ENCODE results near the gene CD68. TPM values are rescaled to one million over a fixed set of nuclear protein-coding genes. Genes with fewer than 3 reads are reported as not detected.
A peak's percentile ranks its signal among the peaks of the same experiment; 100 is the strongest.

Gene CD68
- polyA plus RNA-seq, 3 donors, result 642 to 884 (median 744) TPM

- 1% methylated on average over 6 of the region's 6 CpGs for WGBS (ENCODE audit: insufficient coverage)
- H3K4me3 Mint-ChIP-seq, result peak overlapping the region; percentile 42 to 83
- Histone ChIP-seq H3K27me3 (ENCODE audit: control insufficient read depth in 2 of 2, insufficient read depth in 2 of 2, low read length in 2 of 2) (no peaks in the 10 kb centered on the region), H3K9ac (ENCODE audit: insufficient read depth, low read length, poor library complexity, severe bottlenecking) (peak overlapping the region; percentile 54), H3K36me3 (replicated peaks in 1 of 2; ENCODE audit: control insufficient read depth in 1 of 2, insufficient read depth in 2 of 2, low read length in 2 of 2) (no peaks in the 10 kb centered on the region), H2AFZ (ENCODE audit: insufficient read depth, low read depth, low read length, poor library complexity, severe bottlenecking) (peak overlapping the region; percentile 23), H3K4me2 (replicated peaks; ENCODE audit: extremely low read depth, low read length, poor library complexity, severe bottlenecking) (peak overlapping the region; percentile 60), H4K20me1 (ENCODE audit: insufficient read depth, low read length) (no peaks in the 10 kb centered on the region), H3K4me1 (ENCODE audit: control insufficient read depth in 1 of 2, insufficient read depth in 2 of 2, low read length in 2 of 2) (peaks cover 83 to 88% of the 10 kb centered on the region in 2 donors), H3K27ac (ENCODE audit: low read depth in 1 of 2, low read length in 2 of 2) (peak overlapping the region; percentile 74 to 90), H3K4me3 (replicated peaks in 1 of 3; ENCODE audit: low read depth in 2 of 3, low read length in 3 of 3) (peak overlapping the region in 1 of 3 experiments; percentile 62), H3K79me2 (ENCODE audit: insufficient read depth, low read length) (peaks cover 47% of the 10 kb centered on the region), H3K9me3 (replicated peaks in 1 of 2; ENCODE audit: control insufficient read depth in 1 of 2, insufficient read depth in 1 of 2, low read length in 2 of 2) (no peaks in the 10 kb centered on the region)
- no peaks in the 10 kb centered on the region for H3K9me3 Mint-ChIP-seq
- H3K27me3 Mint-ChIP-seq (ENCODE audit: low read depth in 3 of 3), result peaks cover 3 to 7% (median 6%) of the 10 kb centered on the region in 3 donors
- DNase-seq, result peak; percentile 79 to 82 (median 81)
- peak overlapping the region; percentile 83 to 96 (median 94) for H3K27ac Mint-ChIP-seq
- H3K36me3 Mint-ChIP-seq, result peaks cover 35 to 40% of the 10 kb centered on the region in 2 donors
- intact Hi-C loops (cut with micrococcal nuclease), result no loop called here
- no peak for TF ChIP-seq CTCF (IDR thresholded peaks at IDR 0.05)
- peaks cover 81% of the 10 kb centered on the region for H3K4me1 Mint-ChIP-seq
These were observed 26.8 kb upstream of the CD68 start for GRCh38 chr17:7552621-7553051.

- peaks cover 35 to 40% of the 10 kb centered on the region in 2 donors for H3K36me3 Mint-ChIP-seq
- WGBS (ENCODE audit: insufficient coverage), result no CpG with 5 or more reads among the region's 1 CpG
- no peak for DNase-seq
- Histone ChIP-seq H3K36me3 (replicated peaks in 1 of 2; ENCODE audit: control insufficient read depth in 1 of 2, insufficient read depth in 2 of 2, low read length in 2 of 2) (no peaks in the 10 kb centered on the region), H4K20me1 (ENCODE audit: insufficient read depth, low read length) (no peaks in the 10 kb centered on the region), H3K4me3 (replicated peaks in 1 of 3; ENCODE audit: low read depth in 2 of 3, low read length in 3 of 3) (peak overlapping the region in 1 of 3 experiments; percentile 62), H3K79me2 (ENCODE audit: insufficient read depth, low read length) (peaks cover 45% of the 10 kb centered on the region), H3K9me3 (replicated peaks in 1 of 2; ENCODE audit: control insufficient read depth in 1 of 2, insufficient read depth in 1 of 2, low read length in 2 of 2) (no peaks in the 10 kb centered on the region), H2AFZ (ENCODE audit: insufficient read depth, low read depth, low read length, poor library complexity, severe bottlenecking) (no peak overlapping the region), H3K27me3 (ENCODE audit: control insufficient read depth in 2 of 2, insufficient read depth in 2 of 2, low read length in 2 of 2) (no peaks in the 10 kb centered on the region), H3K4me2 (replicated peaks; ENCODE audit: extremely low read depth, low read length, poor library complexity, severe bottlenecking) (peak overlapping the region; percentile 60), H3K4me1 (ENCODE audit: control insufficient read depth in 1 of 2, insufficient read depth in 2 of 2, low read length in 2 of 2) (peaks cover 88 to 91% of the 10 kb centered on the region in 2 donors), H3K27ac (ENCODE audit: low read depth in 1 of 2, low read length in 2 of 2) (peak overlapping the region; percentile 74 to 90), H3K9ac (ENCODE audit: insufficient read depth, low read length, poor library complexity, severe bottlenecking) (peak overlapping the region; percentile 54)
- no peak for TF ChIP-seq CTCF (IDR thresholded peaks at IDR 0.05)
- intact Hi-C loops (cut with micrococcal nuclease), result no loop called here
- peaks cover 81% of the 10 kb centered on the region for H3K4me1 Mint-ChIP-seq
- H3K4me3 Mint-ChIP-seq, result peak overlapping the region in 1 of 2 donors; percentile 42
- H3K27ac Mint-ChIP-seq, result peak overlapping the region; percentile 83 to 96 (median 94)
- no peaks in the 10 kb centered on the region for H3K9me3 Mint-ChIP-seq
- H3K27me3 Mint-ChIP-seq (ENCODE audit: low read depth in 3 of 3), result peaks cover 0 to 5% (median 5%) of the 10 kb centered on the region in 3 donors
These were observed 26.1 kb upstream of the CD68 start for GRCh38 chr17:7553356-7553755.

All from CD14-positive monocyte (primary cell).